Subcutaneous adipose tissue (tissue), 4 donors: Measurements from ENCODE around the gene UBE2U. TPM values are rescaled to one million over a fixed set of nuclear protein-coding genes. Genes with fewer than 3 reads are reported as not detected.

Experiments used
- total RNA-seq, 4 donors: library from RNA; depleted of rRNA; stranded (reverse); fragments of >200 nt; gene quantifications; one replicate each; pipeline ENCODE4 v1.1.0, GENCODE V29; 2016
- TF ChIP-seq, protein P1 (sequence below): fragments of 450-650 bp; IDR thresholded peaks from one replicate; pipeline ENCODE4 v1.5.1; 2016; ENCODE audit warnings: low read depth, mild to moderate bottlenecking, control low read depth, antibody characterized with exemption, moderate library complexity

The UBE2U gene
- total RNA-seq, 4 donors from 2014 or later, result not detected

DNA sequence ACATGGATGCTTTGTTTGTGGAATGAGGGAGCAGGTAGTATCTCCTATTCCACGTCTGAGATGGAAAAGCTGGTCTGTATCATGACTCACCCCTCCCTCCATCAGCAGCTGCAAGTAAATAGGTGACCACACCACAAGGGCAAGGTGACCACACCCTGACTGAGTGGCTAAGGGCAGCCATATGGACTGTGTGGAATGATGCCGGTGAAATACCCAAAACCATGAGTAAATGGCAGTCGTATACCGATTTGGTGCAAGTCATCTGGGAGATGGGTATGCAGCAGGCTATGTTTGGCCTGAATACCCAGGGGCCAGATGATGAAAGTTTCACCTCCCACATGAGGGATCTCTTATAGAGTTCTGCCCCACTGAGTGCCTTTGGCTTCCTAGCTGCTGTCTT is 15.8 kb upstream of the UBE2U start:
- TF ChIP-seq, protein P1, sequence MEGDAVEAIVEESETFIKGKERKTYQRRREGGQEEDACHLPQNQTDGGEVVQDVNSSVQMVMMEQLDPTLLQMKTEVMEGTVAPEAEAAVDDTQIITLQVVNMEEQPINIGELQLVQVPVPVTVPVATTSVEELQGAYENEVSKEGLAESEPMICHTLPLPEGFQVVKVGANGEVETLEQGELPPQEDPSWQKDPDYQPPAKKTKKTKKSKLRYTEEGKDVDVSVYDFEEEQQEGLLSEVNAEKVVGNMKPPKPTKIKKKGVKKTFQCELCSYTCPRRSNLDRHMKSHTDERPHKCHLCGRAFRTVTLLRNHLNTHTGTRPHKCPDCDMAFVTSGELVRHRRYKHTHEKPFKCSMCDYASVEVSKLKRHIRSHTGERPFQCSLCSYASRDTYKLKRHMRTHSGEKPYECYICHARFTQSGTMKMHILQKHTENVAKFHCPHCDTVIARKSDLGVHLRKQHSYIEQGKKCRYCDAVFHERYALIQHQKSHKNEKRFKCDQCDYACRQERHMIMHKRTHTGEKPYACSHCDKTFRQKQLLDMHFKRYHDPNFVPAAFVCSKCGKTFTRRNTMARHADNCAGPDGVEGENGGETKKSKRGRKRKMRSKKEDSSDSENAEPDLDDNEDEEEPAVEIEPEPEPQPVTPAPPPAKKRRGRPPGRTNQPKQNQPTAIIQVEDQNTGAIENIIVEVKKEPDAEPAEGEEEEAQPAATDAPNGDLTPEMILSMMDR, result no peak

DNA sequence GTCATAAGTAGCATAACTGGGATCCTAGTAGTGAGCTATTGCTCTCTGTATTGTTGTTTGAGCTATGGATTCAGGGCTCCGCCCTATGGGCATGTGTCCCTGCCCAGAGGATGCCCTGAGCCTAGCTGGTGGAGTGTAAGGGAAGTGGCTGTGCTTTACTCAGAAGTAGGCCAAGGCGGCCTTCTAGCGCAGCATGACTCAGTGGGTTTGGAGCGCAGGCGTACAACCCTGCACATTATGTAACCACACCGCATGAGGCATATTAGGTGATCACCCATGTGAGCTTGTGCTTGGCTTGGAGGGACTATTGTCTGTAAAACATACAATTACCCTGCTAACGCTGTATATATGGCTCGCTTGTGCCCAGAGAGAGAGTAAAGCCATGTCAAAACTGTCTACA is 11.1 kb upstream of the UBE2U start:
- TF ChIP-seq, protein P1, result no peak

DNA sequence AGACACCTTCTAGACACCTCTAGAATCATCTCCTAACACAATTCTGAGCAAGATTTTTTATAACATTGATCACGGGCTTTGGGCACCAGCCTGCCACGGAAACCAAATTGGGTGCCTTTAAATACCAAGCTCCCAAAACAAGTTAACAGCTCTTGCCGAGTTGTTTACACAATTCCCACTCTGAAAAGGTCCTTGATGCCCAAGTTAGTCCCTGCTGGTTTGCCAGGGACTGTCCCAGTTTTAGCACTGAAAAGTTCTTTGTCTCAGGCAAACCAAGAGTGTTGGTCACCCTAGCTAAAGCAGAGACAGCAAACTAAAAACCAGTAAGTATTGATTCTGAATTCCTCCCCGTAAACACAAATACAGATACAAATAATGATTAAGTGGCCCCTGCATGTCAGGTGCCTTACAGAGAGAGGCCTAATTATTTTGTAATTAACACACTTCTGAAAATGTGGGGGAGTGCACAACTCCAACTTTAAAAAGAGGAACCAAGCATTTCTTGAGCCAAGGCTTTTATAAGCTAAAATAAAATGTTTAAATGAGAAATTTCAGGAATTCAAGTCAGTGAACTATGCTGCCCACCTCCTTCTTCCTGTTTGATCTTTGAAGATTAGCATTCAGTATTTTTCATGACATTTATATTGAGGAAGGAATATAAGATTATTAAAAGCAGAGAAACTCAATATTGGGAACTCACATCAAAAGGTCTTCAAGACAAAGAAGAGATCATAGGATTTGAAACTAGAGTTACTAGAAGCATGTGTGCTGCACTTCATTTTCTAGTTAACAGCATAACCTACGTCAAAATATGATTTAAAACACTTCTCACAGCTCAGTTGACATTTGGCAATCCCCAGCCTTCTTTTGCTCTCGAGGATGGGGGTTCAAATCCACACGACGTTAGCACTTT is 9.0 kb upstream of the UBE2U start:
- TF ChIP-seq, protein P1, result no peak

DNA sequence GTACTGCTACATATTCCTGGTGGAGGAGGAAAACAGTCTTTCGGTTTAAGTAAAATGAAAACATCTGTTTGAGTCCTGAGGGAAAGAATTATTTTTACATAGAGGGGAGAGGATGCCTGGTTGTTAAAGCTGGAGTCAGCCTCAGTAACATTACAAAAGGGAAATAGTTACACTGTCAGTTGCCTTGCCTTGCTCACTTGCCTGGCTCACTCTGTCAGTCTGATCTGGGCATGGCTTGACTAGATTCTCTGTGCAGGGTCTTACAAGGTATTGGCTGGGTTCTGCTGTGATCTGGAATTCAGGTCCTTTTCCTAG is 8.4 kb upstream of the UBE2U start:
- TF ChIP-seq, protein P1, result no peak

DNA sequence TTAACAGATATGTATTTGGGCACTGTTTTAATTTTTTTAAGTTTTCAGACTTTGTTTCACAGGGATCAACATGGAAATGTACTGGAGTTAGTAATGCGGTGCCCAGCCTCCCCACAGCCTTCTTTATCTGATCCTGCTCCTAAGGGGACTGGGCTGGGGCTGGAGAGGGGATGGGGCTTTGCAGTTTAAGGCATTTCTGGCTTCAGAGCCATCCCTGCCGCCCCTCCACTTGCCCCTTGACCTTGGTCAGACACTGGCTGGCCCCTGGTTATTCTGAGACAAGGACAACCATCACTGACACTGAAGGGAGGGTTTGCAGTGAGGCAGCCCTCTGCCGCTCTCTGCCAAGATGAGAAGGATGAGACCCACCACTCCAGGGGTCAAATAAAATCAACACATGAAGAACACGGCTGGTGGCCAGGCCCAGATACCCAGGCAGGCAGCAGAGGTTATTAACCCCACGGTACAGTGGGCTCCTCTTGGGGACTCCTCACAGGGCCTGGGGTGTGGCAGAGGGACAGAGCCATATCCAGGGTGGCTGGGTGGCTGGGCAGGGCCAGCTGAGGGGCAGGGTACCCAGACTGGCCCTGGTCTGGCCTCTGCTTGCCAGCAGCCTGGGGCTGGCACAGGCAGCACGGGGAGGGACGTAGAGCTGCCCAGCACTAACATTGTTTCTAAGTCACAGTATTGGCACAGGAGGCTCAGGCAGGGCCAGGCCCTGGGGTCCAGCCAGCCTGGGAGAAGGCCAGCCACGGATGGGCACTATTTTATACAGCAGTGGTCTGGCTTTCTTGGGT is 7.2 kb upstream of the UBE2U start:
- TF ChIP-seq, protein P1, result no peak

DNA sequence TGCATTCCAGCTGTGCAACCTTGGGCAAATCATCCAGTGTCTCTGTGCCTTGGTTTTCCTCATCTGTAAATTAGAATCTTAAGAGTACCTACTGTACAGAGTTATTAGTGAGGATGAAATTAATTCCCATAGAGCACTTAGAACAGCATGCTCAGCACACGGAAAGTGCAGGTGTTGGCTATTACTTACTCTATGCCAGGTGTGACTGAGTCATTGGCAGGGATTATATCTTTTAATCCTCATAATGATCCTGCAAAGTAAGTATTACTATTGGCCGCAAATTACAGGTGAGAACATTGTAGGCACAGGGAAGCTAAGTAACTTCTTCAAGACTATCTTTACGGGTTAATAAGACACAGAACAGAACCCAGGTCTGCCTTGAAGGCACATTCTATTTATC is 6.3 kb upstream of the UBE2U start:
- TF ChIP-seq, protein P1, result no peak

DNA sequence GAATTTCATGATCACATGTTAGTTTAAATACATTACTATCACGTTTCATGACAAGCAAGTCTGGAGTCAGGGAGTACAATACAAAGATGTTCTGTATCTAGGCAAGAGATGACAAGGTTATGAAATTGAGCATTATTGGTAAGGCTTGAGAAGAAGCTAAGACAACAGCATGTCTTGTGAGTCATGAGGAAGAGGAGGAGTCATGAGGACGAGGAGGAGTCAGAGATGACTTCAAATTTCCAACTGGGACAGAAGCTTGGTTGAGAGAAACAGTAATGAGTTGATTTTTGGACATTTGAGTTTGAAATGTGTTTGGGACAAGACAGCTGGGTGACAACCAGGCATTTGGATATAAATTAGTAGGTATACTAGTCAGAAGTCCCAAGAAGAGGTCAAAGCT is 4.3 kb upstream of the UBE2U start:
- TF ChIP-seq, protein P1, result no peak
